ENCODE data around the gene SBF2. TPM values are rescaled to one million over a fixed set of nuclear protein-coding genes. Genes with fewer than 3 reads are reported as not detected.

Gene SBF2
- total and polyA plus RNA-seq, 9 of the 15 experiments (the other 6 are each of a cell fraction or from before 2014, with no cell fraction given): 0.80 to 9.5 (median 5.0) TPM

DNA sequence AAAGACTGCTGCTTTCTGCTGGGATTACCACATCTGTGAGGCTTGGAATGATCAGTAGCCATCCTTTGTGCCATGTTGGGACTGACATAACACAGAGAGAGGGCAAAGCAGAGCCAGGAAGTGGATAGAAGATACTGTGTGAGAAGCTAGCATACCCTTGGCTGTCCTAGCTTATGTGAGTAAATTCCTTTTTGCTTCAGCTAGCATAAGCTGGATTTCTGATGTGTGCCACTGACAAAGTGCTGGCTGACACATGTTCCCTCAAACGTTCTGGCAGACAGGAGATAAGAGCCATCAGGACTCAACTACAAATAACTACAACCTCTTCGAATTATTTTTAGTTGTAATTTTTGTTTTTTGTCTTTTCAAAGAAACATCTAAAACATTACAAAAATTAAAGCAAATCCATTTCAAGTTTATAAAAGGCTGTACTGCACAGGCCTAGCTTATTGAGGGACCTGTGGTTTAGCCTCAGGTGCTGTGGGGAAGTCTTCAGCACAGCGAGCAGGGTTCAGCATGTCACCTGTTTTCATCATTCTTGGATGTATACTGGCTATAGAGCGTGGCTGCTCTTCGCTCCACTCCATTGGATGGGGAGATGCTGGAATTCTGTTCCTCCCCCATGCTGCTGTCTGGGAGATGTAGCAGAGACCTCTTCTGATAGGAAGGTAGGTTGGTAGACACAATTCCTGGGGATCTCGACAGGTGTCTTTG, 509.3 kb downstream of the SBF2 start:
- Histone ChIP-seq H4K20me1 (replicated peaks; ENCODE audit: control insufficient read depth, insufficient read depth, low read length) (no peaks in the 10 kb centered on the region), H2AFZ (ENCODE audit: low read depth, low read length) (no peak overlapping the region), H3K4me2 (ENCODE audit: insufficient read depth, low read length) (peak overlapping the region; percentile 47), H3K4me3 (no peak overlapping the region), H3K9me3 (replicated peaks; ENCODE audit: control insufficient read depth, insufficient read depth, low read depth, low read length) (no peaks in the 10 kb centered on the region), H3K27ac (ENCODE audit: extremely low read depth, low read depth, low read length) (no peak overlapping the region; the same call in 2 of the 3 replicates), H3K79me2 (ENCODE audit: control insufficient read depth, insufficient read depth, low read length) (no peaks in the 10 kb centered on the region), H3K9me1 (ENCODE audit: control insufficient read depth, insufficient read depth, low read length) (no peaks in the 10 kb centered on the region), H3K36me3 (ENCODE audit: control insufficient read depth, insufficient read depth, low read length) (no peaks in the 10 kb centered on the region), H3K27me3 (ENCODE audit: control insufficient read depth in 2 of 2, insufficient read depth in 2 of 2, low read length in 2 of 2) (no peaks in the 10 kb centered on the region), H3K9ac (ENCODE audit: insufficient read depth in 1 of 2, low read depth in 2 of 2, low read length in 2 of 2) (peak overlapping the region in 1 of 2 experiments; percentile 18; a peak in 1 of 4 replicates), H3K4me1 (replicated peaks in 1 of 2; ENCODE audit: control insufficient read depth in 2 of 2, insufficient read depth in 2 of 2, low read length in 2 of 2) (peaks cover 4 to 18% of the 10 kb centered on the region in 2 experiments; a peak in 2 of 5 replicates)
- BruUV-seq (replicated peaks): no TSS peak
- 33% methylated on average over 6 of the region's 6 CpGs for WGBS (ENCODE audit: insufficient coverage, low coverage, missing lambda C conversion rate)
- ATAC-seq (peak; percentile 78), FAIRE-seq (peak; percentile 87), DNase-seq (ENCODE audit: extremely low read depth in 1 of 4, low spot score in 3 of 4) (peak; percentile 34 to 60 (median 51))
- in situ Hi-C loops (cut with MboI) (no loop called here), intact Hi-C loops (cut with micrococcal nuclease) (no loop called here)
- ChIA-PET POLR2A (interaction anchor here (0.5 to 1.1 kb wide), 3 partner anchors 10 to 19 kb away, joined by 3 read pairs; no protein-coding TSS in a partner anchor), CTCF (ENCODE audit: low intra/inter-chr PET ratio) (interaction anchor here (0.7 kb wide), 1 partner anchor 560 kb away, joined by 3 read pairs; no protein-coding TSS in a partner anchor)
- TF ChIP-seq POLR2AphosphoS5 (IDR thresholded peaks at IDR 0.05; ENCODE audit: control insufficient read depth, insufficient read depth, low read depth, low read length): peak; percentile 43; the same call in 1 of the 2 replicates
- TF ChIP-seq SETDB1 (IDR thresholded peaks at IDR 0.05; ENCODE audit: low read length): no peak
- peak; percentile 63 for TF ChIP-seq MTA2 (IDR thresholded peaks at IDR 0.05; ENCODE audit: low read depth)
- TF ChIP-seq MYC (IDR thresholded peaks at IDR 0.05; ENCODE audit: low read depth, low read length): 0 out of 2 replicates have a peak, but pooled peaks have one; percentile 11
- no peak for TF ChIP-seq MYC (CRISPR knock-in tag; IDR thresholded peaks at IDR 0.05; ENCODE audit: borderline replicate concordance, low read depth)
- TF ChIP-seq COPS2 (conservative IDR thresholded peaks at IDR 0.05): no peak
- no peak for TF ChIP-seq ZNF318 (IDR thresholded peaks at IDR 0.05; ENCODE audit: borderline replicate concordance in 1 of 2, low read depth in 1 of 2)
- peak; percentile 78 for TF ChIP-seq MEIS2 (IDR thresholded peaks at IDR 0.05; ENCODE audit: partially characterized antibody)
- peak; percentile 82 for TF ChIP-seq TCF3 (CRISPR knock-in tag; IDR thresholded peaks at IDR 0.05)
- TF ChIP-seq NR2C2 (CRISPR knock-in tag; IDR thresholded peaks at IDR 0.05): no peak
- no peak for TF ChIP-seq NR2C2 (tag; IDR thresholded peaks at IDR 0.05)
- peak; percentile 52; the same call in 1 of the 2 replicates for TF ChIP-seq GATA2 (CRISPR knock-in tag; IDR thresholded peaks at IDR 0.05)
- peak; percentile 69 for TF ChIP-seq CBFA2T3 (IDR thresholded peaks at IDR 0.05)
- TF ChIP-seq ZNF175 (CRISPR knock-in tag; IDR thresholded peaks at IDR 0.05; ENCODE audit: low read depth): 0 out of 2 replicates have a peak, but pooled peaks have one; percentile 32
- TF ChIP-seq CTBP1 (IDR thresholded peaks at IDR 0.05; ENCODE audit: borderline replicate concordance): peak; percentile 62
